NT2/D1 (cell line): Measurements from ENCODE around the gene TBC1D9.

Experiments used
- SUZ12 ChIP-seq: IDR thresholded peaks from 2 replicates; pipeline ENCODE4 v1.6.1; 2011; ENCODE audit not compliant: insufficient read length, insufficient read depth; ENCODE audit errors: extremely low read depth
- YY1 ChIP-seq: IDR thresholded peaks from 2 replicates; pipeline ENCODE4 v1.6.1; 2011; ENCODE audit not compliant: insufficient read length, insufficient read depth
- ZNF274 ChIP-seq: IDR thresholded peaks from 2 replicates; pipeline ENCODE4 v1.6.1; 2011; ENCODE audit warnings: mild to moderate bottlenecking, low read depth, low read length

DNA sequence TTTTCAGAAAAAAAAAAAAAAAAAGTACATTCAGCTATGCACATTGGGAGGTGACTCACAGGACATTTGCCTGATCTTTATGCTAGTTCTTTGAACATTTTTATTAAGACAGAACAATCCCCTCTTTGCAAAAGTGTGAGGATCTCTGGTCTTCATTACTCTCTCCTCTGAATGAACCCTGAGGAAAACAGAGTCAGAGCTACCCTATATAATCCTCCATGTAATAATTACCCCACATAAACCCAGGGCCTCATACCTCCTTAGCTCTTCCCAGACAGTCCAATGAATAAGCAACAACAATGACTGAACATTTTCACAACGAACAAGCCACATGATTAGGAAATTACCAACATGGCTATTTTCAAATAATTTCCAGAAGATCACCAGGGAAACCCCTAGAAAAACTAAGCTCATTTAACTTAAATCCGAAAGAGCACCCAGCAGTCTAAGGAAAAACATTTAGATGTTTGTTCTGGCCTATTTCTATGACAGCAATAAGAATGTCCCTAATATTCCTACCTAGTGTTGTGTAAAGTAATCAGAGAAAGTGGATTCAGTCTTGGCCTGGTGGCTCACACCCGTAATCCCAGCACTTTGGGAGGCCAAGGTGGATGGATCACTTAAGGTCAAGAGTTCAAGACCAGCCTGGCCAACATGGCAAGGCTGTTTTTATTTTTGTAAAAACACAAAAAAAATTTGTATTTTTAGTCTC lies 37.8 kb downstream of the TBC1D9 start:
- TF ChIP-seq YY1 (no peak), ZNF274 (no peak), SUZ12 (no peak)
